Naive thymus-derived CD4-positive, alpha-beta T cell (primary cell): Measurements from ENCODE around the gene TEDC1. TPM values are rescaled to one million over a fixed set of nuclear protein-coding genes. Genes with fewer than 3 reads are reported as not detected.
A peak's percentile ranks its signal among the peaks of the same experiment; 100 is the strongest.

Experiments used
- ATAC-seq: fragments of 150-1000 bp; cut with Tn5 transposase; 2 replicates; pipeline ENCODE4 v1.10.0; 2021; ENCODE audit warnings: mild to moderate bottlenecking, moderate library complexity
- CTCF ChIA-PET: fragments of 350-600 bp; sonication (Branson Sonifier 250); formaldehyde crosslinking; loops from one replicate; lab custom pipeline; 2021; ENCODE audit warnings: antibody characterized with exemption; lab: Charles Lee
- POLR2A ChIA-PET: fragments of 350-600 bp; sonication (Branson Sonifier 250); formaldehyde crosslinking; loops from one replicate; lab custom pipeline; 2021; ENCODE audit warnings: antibody characterized with exemption, inconsistent platforms; lab: Charles Lee
- DNase-seq, 9 donors: peaks; one replicate each; pipeline versions ENCODE4 v3.0.0 to v3.0.0-alpha.2; 2020 to 2022; ENCODE audit warnings: mixed read lengths in 1 of 9
- H3K27ac ChIP-seq: one replicate; pipeline ENCODE4 v1.7.0; 2013; ENCODE audit warnings: mild to moderate bottlenecking, low read depth, low read length, moderate library complexity
- H3K27me3 ChIP-seq, 2 donors: one replicate each; pipeline ENCODE4 v1.7.0; 2013; ENCODE audit warnings: low read length in 2 of 2, mild to moderate bottlenecking in 2 of 2, moderate library complexity in 2 of 2; ENCODE audit not compliant: control insufficient read depth in 2 of 2, insufficient read depth in 2 of 2
- H3K36me3 ChIP-seq, 3 experiments: 1 replicate in 2 of 3; 2 replicates in 1 of 3; pipeline ENCODE4 v1.7.0; 2013; ENCODE audit warnings: low read length in 3 of 3, mild to moderate bottlenecking in 3 of 3, moderate library complexity in 1 of 3; ENCODE audit not compliant: insufficient read depth in 3 of 3, control insufficient read depth in 2 of 3
- H3K4me1 ChIP-seq, 2 donors: one replicate each; pipeline ENCODE4 v1.7.0; 2013; ENCODE audit warnings: low read length in 2 of 2, mild to moderate bottlenecking in 2 of 2, moderate library complexity in 1 of 2; ENCODE audit not compliant: control insufficient read depth in 2 of 2, insufficient read depth in 2 of 2
- H3K4me3 ChIP-seq: 2 replicates; pipeline ENCODE4 v1.7.0; 2013; ENCODE audit warnings: mild to moderate bottlenecking, low read length
- H3K9me3 ChIP-seq, 3 experiments: 1 replicate in 2 of 3; 2 replicates in 1 of 3; pipeline ENCODE4 v1.7.0; 2013; ENCODE audit warnings: low read length in 3 of 3; ENCODE audit not compliant: control insufficient read depth in 2 of 3
- H3K27ac Mint-ChIP-seq, 9 donors: one replicate each; pipeline ENCODE4 v1.8.0; 2020 to 2022; ENCODE audit warnings: mixed read lengths in 9 of 9, mild to moderate bottlenecking in 8 of 9, moderate library complexity in 5 of 9, inconsistent platforms in 2 of 9
- H3K27me3 Mint-ChIP-seq, 5 donors: one replicate each; pipeline ENCODE4 v1.8.0; 2021 to 2022; ENCODE audit warnings: mixed read lengths in 5 of 5, mild to moderate bottlenecking in 1 of 5
- H3K36me3 Mint-ChIP-seq, 5 donors: one replicate each; pipeline ENCODE4 v1.8.0; 2020 to 2022; ENCODE audit warnings: mixed read lengths in 5 of 5, mild to moderate bottlenecking in 3 of 5, inconsistent platforms in 1 of 5
- H3K4me1 Mint-ChIP-seq, 7 donors: one replicate each; pipeline ENCODE4 v1.8.0; 2020 to 2022; ENCODE audit warnings: mixed read lengths in 7 of 7, mild to moderate bottlenecking in 3 of 7, inconsistent platforms in 1 of 7
- H3K4me3 Mint-ChIP-seq, 10 donors: one replicate each; pipeline ENCODE4 v1.8.0; 2020 to 2022; ENCODE audit warnings: mild to moderate bottlenecking in 10 of 10, mixed read lengths in 10 of 10, moderate library complexity in 6 of 10, inconsistent platforms in 2 of 10
- H3K9me3 Mint-ChIP-seq, 11 donors: one replicate each; pipeline ENCODE4 v1.8.0; 2020 to 2022; ENCODE audit warnings: mixed read lengths in 11 of 11, mild to moderate bottlenecking in 4 of 11, inconsistent platforms in 1 of 11, moderate library complexity in 1 of 11
- intact Hi-C, 2 donors: fragments of 100-400 bp; cut with micrococcal nuclease; formaldehyde crosslinking; loops; one replicate each; pipeline ENCODE4 v1.15.1; 2023
- polyA plus RNA-seq, 2 donors: library from polyadenylated mRNA; unstranded; fragments of 300-500 nt; fragmentation: Illumina TruSeq; gene quantifications; one replicate each; pipeline ENCODE4 v1.2.3, GENCODE V29; 2021
- total RNA-seq, 6 experiments: library from RNA in 5 of 6; stranded (reverse) in 5 of 6; gene quantifications; 1 replicate in 5 of 6; 2 replicates in 1 of 6; pipeline ENCODE4 v1.2.3 and lab custom pipeline; 2021 to 2026

TEDC1 gene
- total and polyA plus RNA-seq, 7 experiments from 2014 or later: 10.4 to 294 (median 30.6) TPM

GRCh38 chr14:105473033-105473676, 17.9 kb upstream of the TEDC1 start:
- Histone ChIP-seq H3K4me3 (peak overlapping the region; percentile 26), H3K27ac (no peak overlapping the region), H3K36me3 (peaks cover 0 to 15% (median 0%) of the 10 kb centered on the region in 3 experiments), H3K9me3 (no peaks in the 10 kb centered on the region), H3K4me1 (peaks cover 7 to 34% of the 10 kb centered on the region in 2 donors), H3K27me3 (no peaks in the 10 kb centered on the region)
- no peak for DNase-seq
- Mint-ChIP-seq H3K27me3 (peaks cover 0 to 24% (median 0%) of the 10 kb centered on the region in 5 donors), H3K36me3 (peaks cover 0 to 4% (median 0%) of the 10 kb centered on the region in 5 donors), H3K4me1 (peaks cover 5 to 12% (median 7%) of the 10 kb centered on the region in 7 donors), H3K9me3 (peaks cover 0 to 4% (median 0%) of the 10 kb centered on the region in 11 donors), H3K4me3 (peak overlapping the region in 8 of 10 donors; percentile 42 to 83 (median 75)), H3K27ac (peak overlapping the region in 2 of 9 donors; percentile 14 to 25)
- ChIA-PET CTCF (interaction anchor here (1.1 to 3.9 kb wide), 2 partner anchors 17 to 103 kb away, joined by 3 to 12 read pairs; no protein-coding TSS in a partner anchor), POLR2A (interaction anchor here (1.0 kb wide), 1 partner anchor 17 kb away, joined by 5 read pairs; no protein-coding TSS in a partner anchor)
- intact Hi-C loops: no loop called here
- no peak for ATAC-seq

DNA sequence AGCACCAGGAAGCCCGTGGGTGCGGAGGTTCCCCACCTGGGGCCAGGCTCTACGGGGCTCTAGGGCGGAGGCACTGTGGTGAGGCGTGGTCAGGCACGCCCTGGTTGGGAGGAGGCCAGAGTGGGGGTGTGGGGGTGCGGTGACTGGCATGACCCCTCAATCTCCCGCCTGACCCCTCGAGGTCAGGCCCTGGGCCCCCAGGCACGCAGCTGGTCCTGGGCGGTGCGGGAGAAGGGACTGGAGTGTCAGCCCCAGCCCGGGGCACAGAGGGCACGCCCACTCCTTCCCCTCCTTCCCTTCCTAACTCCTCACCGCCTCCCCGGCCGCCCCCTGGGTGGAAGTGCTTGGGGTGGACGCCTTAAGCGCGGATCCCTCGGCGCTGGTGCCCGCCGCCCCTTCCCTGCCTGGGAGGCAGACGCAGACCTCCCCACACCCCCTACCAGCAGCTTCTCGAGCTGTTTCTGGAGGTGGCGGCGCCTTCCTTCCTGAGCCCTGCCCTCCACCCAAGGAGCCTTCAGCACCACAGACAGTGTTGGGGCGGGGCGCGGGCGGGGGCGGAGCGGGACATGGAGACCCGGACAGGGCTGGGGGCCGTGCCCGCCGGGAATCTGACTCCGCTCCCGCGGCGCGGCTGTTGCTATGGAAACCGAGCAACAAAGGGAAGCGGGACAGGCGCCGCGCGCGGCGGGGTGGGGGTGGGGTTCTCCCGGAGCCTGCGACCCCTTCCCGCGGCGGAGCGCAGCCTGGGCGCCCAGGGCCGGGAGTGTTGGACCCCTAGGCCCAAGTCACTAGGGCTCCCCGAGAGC, 17.2 kb upstream of the TEDC1 start:
- CTCF ChIA-PET: interaction anchor here (3.9 kb wide), 1 partner anchor 16 kb away, joined by 12 read pairs; no protein-coding TSS in a partner anchor
- Histone ChIP-seq H3K27ac (peak overlapping the region; percentile 45), H3K4me3 (peak overlapping the region; percentile 26), H3K36me3 (peaks cover 0 to 7% (median 0%) of the 10 kb centered on the region in 3 experiments), H3K9me3 (no peaks in the 10 kb centered on the region), H3K27me3 (no peaks in the 10 kb centered on the region), H3K4me1 (peaks cover 7 to 34% of the 10 kb centered on the region in 2 donors)
- Mint-ChIP-seq H3K4me3 (peak overlapping the region; percentile 64 to 83 (median 75)), H3K9me3 (peaks cover 0 to 4% (median 0%) of the 10 kb centered on the region in 11 donors), H3K4me1 (peaks cover 5 to 12% (median 7%) of the 10 kb centered on the region in 7 donors), H3K27me3 (peaks cover 0 to 24% (median 0%) of the 10 kb centered on the region in 5 donors), H3K27ac (peak overlapping the region in 2 of 9 donors; percentile 19 to 23), H3K36me3 (peaks cover 0 to 4% (median 0%) of the 10 kb centered on the region in 5 donors)
- DNase-seq (peak in 7 of 9 donors; percentile 55 to 83 (median 61)), ATAC-seq (peak; percentile 71)
- POLR2A ChIA-PET: interaction anchor here (1.0 kb wide), 1 partner anchor 16 kb away, joined by 5 read pairs; no protein-coding TSS in a partner anchor
- intact Hi-C loops: loop anchor here (1.0 to 2.0 kb wide), 4 partner anchors 17 to 55 kb away; partner anchors contain the start of genes TEDC1 (in 2 of the 2) and MTA1 (in 1 of the 2)

DNA sequence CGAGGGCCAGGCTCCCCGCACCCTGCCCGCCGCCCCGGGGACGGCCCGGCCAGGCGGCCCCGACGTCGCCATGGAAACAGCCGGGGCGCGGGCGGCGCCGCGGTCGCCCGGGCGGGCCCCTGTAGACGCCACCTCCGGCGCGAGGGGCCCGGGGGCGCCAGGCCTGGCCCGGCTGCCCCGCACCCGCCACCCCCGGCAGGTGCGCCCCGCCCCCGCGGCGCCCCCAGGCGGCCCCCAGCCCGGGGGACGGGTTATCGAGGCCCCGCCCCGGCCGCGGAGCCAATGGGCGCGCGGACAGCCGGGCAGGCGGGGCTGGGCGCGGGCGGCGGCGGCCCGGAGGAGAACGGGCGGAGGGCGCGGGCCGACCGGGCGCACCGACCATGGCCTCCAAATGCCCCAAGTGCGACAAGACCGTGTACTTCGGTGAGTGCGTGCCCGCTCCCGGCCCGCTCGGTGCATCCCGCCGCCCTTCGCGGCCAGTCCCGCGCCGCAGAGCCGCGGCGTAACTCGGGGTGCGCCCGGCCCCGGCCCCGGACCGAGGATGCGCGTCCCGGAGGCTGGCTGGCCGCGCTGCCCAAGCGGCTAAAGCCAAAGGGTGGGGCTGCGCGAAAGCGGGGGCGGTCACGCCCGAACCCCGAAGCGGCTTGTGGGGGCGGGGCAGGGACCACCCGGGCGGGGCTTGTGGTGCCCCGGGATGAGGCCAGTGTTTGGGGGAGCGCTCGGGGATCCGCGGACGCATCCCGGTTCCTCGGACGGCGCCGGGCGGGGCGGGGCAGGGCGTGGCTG, 16.4 kb upstream of the TEDC1 start, which contains the start of gene CRIP2:
TSS of gene CRIP2 (plus strand) at position 339 of the 786 bp plus-strand sequence. CDS start at position 381, 42 bp downstream.
- CTCF ChIA-PET: interaction anchor here (3.9 kb wide), 1 partner anchor 15 kb away, joined by 12 read pairs; no protein-coding TSS in a partner anchor
- no peaks in the 10 kb centered on the region for H3K9me3 ChIP-seq
- peak in 4 of 9 donors; percentile 22 to 72 (median 34) for DNase-seq
- H3K27me3 ChIP-seq: no peaks in the 10 kb centered on the region
- peaks cover 0 to 4% (median 0%) of the 10 kb centered on the region in 11 donors for H3K9me3 Mint-ChIP-seq
- H3K27ac Mint-ChIP-seq: peak within 1 kb of the TSS in 2 of 9 donors; percentile 19 to 23
- H3K27ac ChIP-seq: peak within 1 kb of the TSS; percentile 45
- peaks cover 0 to 30% (median 0%) of the 10 kb centered on the region in 5 donors for H3K27me3 Mint-ChIP-seq
- peaks cover 0 to 4% (median 0%) of the 10 kb centered on the region in 5 donors for H3K36me3 Mint-ChIP-seq
- POLR2A ChIA-PET: interaction anchor here (1.0 kb wide), 2 partner anchors 15 kb away, joined by 3 to 5 read pairs; no protein-coding TSS in a partner anchor
- peaks cover 0 to 3% (median 0%) of the 10 kb centered on the region in 3 experiments for H3K36me3 ChIP-seq
- H3K4me1 ChIP-seq: peaks cover 7 to 39% of the 10 kb centered on the region in 2 donors
- H3K4me1 Mint-ChIP-seq: peaks cover 5 to 18% (median 7%) of the 10 kb centered on the region in 7 donors
- H3K4me3 ChIP-seq: peak within 1 kb of the TSS; percentile 26
- peak; percentile 45 for ATAC-seq
- intact Hi-C loops: loop anchor here (1.0 to 2.0 kb wide), 4 partner anchors 16 to 55 kb away; partner anchors contain the start of genes TEDC1 (in 2 of the 2) and MTA1 (in 1 of the 2)
- peak within 1 kb of the TSS; percentile 64 to 92 (median 75) for H3K4me3 Mint-ChIP-seq

- no peaks in the 10 kb centered on the region for H3K36me3 ChIP-seq
- Mint-ChIP-seq H3K27ac (peak overlapping the region in 1 of 9 donors; percentile 19), H3K4me3 (peak overlapping the region; percentile 7 to 92 (median 44)), H3K4me1 (peaks cover 9 to 25% (median 12%) of the 10 kb centered on the region in 7 donors), H3K9me3 (peaks cover 0 to 4% (median 0%) of the 10 kb centered on the region in 11 donors), H3K27me3 (peaks cover 0 to 38% (median 0%) of the 10 kb centered on the region in 5 donors), H3K36me3 (peaks cover 0 to 6% (median 0%) of the 10 kb centered on the region in 5 donors)
- H3K9me3 ChIP-seq: no peaks in the 10 kb centered on the region
- no peak overlapping the region for H3K4me3 ChIP-seq
- no peaks in the 10 kb centered on the region for H3K27me3 ChIP-seq
- H3K4me1 ChIP-seq: peaks cover 13 to 47% of the 10 kb centered on the region in 2 donors
- ChIA-PET CTCF (interaction anchor here (2.6 kb wide), 1 partner anchor 14 kb away, joined by 11 read pairs; no protein-coding TSS in a partner anchor), POLR2A (interaction anchor here (0.9 to 1.7 kb wide), 3 partner anchors 8 to 14 kb away, joined by 3 to 7 read pairs (median 3); no protein-coding TSS in a partner anchor)
- ATAC-seq: no peak
- H3K27ac ChIP-seq: no peak overlapping the region
- no peak for DNase-seq
- intact Hi-C loops: loop anchor here (2.0 kb wide), 2 partner anchors 15 to 27 kb away; partner anchors contain the start of gene TEDC1 (in 2 of the 2)
Observed at GRCh38 chr14:105475269-105476096, 15.6 kb upstream of the TEDC1 start.
